ENCODE measurements around the gene KLC1.
A peak's percentile ranks its signal among the peaks of the same experiment; 100 is the strongest.

Gene KLC1

GRCh38 chr14:103707329-103708263 lies 78.6 kb downstream of the KLC1 start:
- DNase-seq (ENCODE audit: low spot score in 2 of 2), result no peak
- no peak overlapping the region for H3K27ac Mint-ChIP-seq
- H3K4me1 Mint-ChIP-seq, result peaks cover 21% of the 10 kb centered on the region

GRCh38 chr14:103708750-103709187 lies 79.8 kb downstream of the KLC1 start:
- no peak for ATAC-seq
- Mint-ChIP-seq H3K4me3 (no peak overlapping the region), H3K9me3 (no peaks in the 10 kb centered on the region), H3K36me3 (peaks cover 66% of the 10 kb centered on the region), H3K27ac (no peak overlapping the region), H3K4me1 (peaks cover 32% of the 10 kb centered on the region)
- DNase-seq (ENCODE audit: low spot score in 2 of 2), result no peak

More at GRCh38 chr14:103707329-103708263, 78.6 kb downstream of the KLC1 start:
- peaks cover 70% of the 10 kb centered on the region for H3K36me3 Mint-ChIP-seq
- no peak overlapping the region for H3K4me3 Mint-ChIP-seq
- H3K9me3 Mint-ChIP-seq, result no peaks in the 10 kb centered on the region
- no peak for ATAC-seq

- DNase-seq (ENCODE audit: low spot score in 2 of 2) (no peak), ATAC-seq (no peak)
- Mint-ChIP-seq H3K36me3 (peaks cover 61% of the 10 kb centered on the region), H3K9me3 (no peaks in the 10 kb centered on the region), H3K4me3 (no peak overlapping the region), H3K4me1 (peaks cover 37% of the 10 kb centered on the region), H3K27ac (no peak overlapping the region)
These were observed 80.8 kb downstream of the KLC1 start for GRCh38 chr14:103709814-103710213.

GRCh38 chr14:103710771-103711377 lies 81.9 kb downstream of the KLC1 start:
- H3K4me3 Mint-ChIP-seq, result no peak overlapping the region

GRCh38 chr14:103711516-103712431 lies 82.8 kb downstream of the KLC1 start:
- no peak overlapping the region for H3K4me3 Mint-ChIP-seq
- DNase-seq (ENCODE audit: low spot score in 2 of 2), result no peak
- H3K27ac Mint-ChIP-seq, result no peak overlapping the region
- no peaks in the 10 kb centered on the region for H3K9me3 Mint-ChIP-seq
- peaks cover 60% of the 10 kb centered on the region for H3K36me3 Mint-ChIP-seq
- ATAC-seq, result no peak
- H3K4me1 Mint-ChIP-seq, result peaks cover 42% of the 10 kb centered on the region

More at GRCh38 chr14:103710771-103711377, 81.9 kb downstream of the KLC1 start:
- Mint-ChIP-seq H3K9me3 (no peaks in the 10 kb centered on the region), H3K27ac (no peak overlapping the region), H3K36me3 (peaks cover 59% of the 10 kb centered on the region), H3K4me1 (peaks cover 37% of the 10 kb centered on the region)
- DNase-seq (ENCODE audit: low spot score in 2 of 2) (no peak), ATAC-seq (no peak)

GRCh38 chr14:103712633-103713247 lies 83.7 kb downstream of the KLC1 start:
- Mint-ChIP-seq H3K4me3 (peak overlapping the region; percentile 85), H3K9me3 (no peaks in the 10 kb centered on the region), H3K27ac (peak overlapping the region; percentile 93), H3K36me3 (peaks cover 60% of the 10 kb centered on the region), H3K4me1 (peaks cover 49% of the 10 kb centered on the region)
- ATAC-seq (no peak), DNase-seq (ENCODE audit: low spot score in 2 of 2) (no peak)

GRCh38 chr14:103713304-103714062 lies 84.5 kb downstream of the KLC1 start:
- Mint-ChIP-seq H3K27ac (peak overlapping the region; percentile 93), H3K36me3 (peaks cover 54% of the 10 kb centered on the region), H3K4me3 (peak overlapping the region; percentile 85), H3K4me1 (peaks cover 57% of the 10 kb centered on the region), H3K9me3 (no peaks in the 10 kb centered on the region)
- no peak for ATAC-seq
- no peak for DNase-seq (ENCODE audit: low spot score in 2 of 2)

GRCh38 chr14:103714063-103714724 lies 85.2 kb downstream of the KLC1 start:
- peak overlapping the region; percentile 93 for H3K27ac Mint-ChIP-seq
- peak overlapping the region; percentile 85 for H3K4me3 Mint-ChIP-seq
- H3K36me3 Mint-ChIP-seq, result peaks cover 48% of the 10 kb centered on the region
- DNase-seq (ENCODE audit: low spot score in 2 of 2) (no peak), ATAC-seq (no peak)
- H3K9me3 Mint-ChIP-seq, result no peaks in the 10 kb centered on the region
- peaks cover 59% of the 10 kb centered on the region for H3K4me1 Mint-ChIP-seq

GRCh38 chr14:103715052-103716000 lies 86.3 kb downstream of the KLC1 start, which contains the start of the genes XRCC3 and ZFYVE21:
XRCC3 (minus strand) TSS chr14:103715451; CDS start chr14:103711087, 4,364 bp downstream.
ZFYVE21 (plus strand) TSS chr14:103715810; CDS start chr14:103715842, 32 bp downstream.
- Mint-ChIP-seq H3K36me3 (peaks cover 40% of the 10 kb centered on the region), H3K4me3 (peak within 1 kb of the TSS; percentile 85), H3K27ac (peak within 1 kb of the TSS; percentile 93), H3K4me1 (peaks cover 68% of the 10 kb centered on the region), H3K9me3 (no peaks in the 10 kb centered on the region)
- ATAC-seq (peak; percentile 96), DNase-seq (ENCODE audit: low spot score in 2 of 2) (peak; percentile 98 to 100)

- DNase-seq (ENCODE audit: low spot score in 2 of 2) (peak; percentile 23 to 60), ATAC-seq (peak; percentile 0)
- H3K4me1 Mint-ChIP-seq, result peaks cover 68% of the 10 kb centered on the region
- no peaks in the 10 kb centered on the region for H3K9me3 Mint-ChIP-seq
- peak overlapping the region; percentile 85 for H3K4me3 Mint-ChIP-seq
- H3K36me3 Mint-ChIP-seq, result peaks cover 31% of the 10 kb centered on the region
- H3K27ac Mint-ChIP-seq, result peak overlapping the region; percentile 26
These were observed 87.2 kb downstream of the KLC1 start for GRCh38 chr14:103716091-103716801.

GRCh38 chr14:103716899-103717411 lies 87.9 kb downstream of the KLC1 start:
- no peak for ATAC-seq
- peaks cover 68% of the 10 kb centered on the region for H3K4me1 Mint-ChIP-seq
- H3K4me3 Mint-ChIP-seq, result peak overlapping the region; percentile 85
- H3K36me3 Mint-ChIP-seq, result peaks cover 27% of the 10 kb centered on the region
- no peak for DNase-seq (ENCODE audit: low spot score in 2 of 2)
- peak overlapping the region; percentile 26 for H3K27ac Mint-ChIP-seq
- no peaks in the 10 kb centered on the region for H3K9me3 Mint-ChIP-seq

GRCh38 chr14:103718572-103718971 lies 89.6 kb downstream of the KLC1 start:
- Mint-ChIP-seq H3K36me3 (peaks cover 22% of the 10 kb centered on the region), H3K27ac (no peak overlapping the region), H3K4me1 (peaks cover 58% of the 10 kb centered on the region), H3K9me3 (no peaks in the 10 kb centered on the region), H3K4me3 (no peak overlapping the region)
- ATAC-seq (no peak), DNase-seq (ENCODE audit: low spot score in 2 of 2) (no peak)
